Panc1 (cell line): ENCODE data around the gene HOXB7. TPM values are rescaled to one million over a fixed set of nuclear protein-coding genes. Genes with fewer than 3 reads are reported as not detected.

ENCODE experiments used
- ATAC-seq: fragments of 200-7000 bp; cut with Tn5 transposase; 2 replicates; pipeline ENCODE4 v1.9.1; 2020; ENCODE audit warnings: mild to moderate bottlenecking, moderate library complexity
- BruUV-seq: library from RNA; stranded (reverse); fragments of 400-500 nt; replicated peaks from 2 replicates; lab custom pipeline; 2021; lab: Mats Ljungman, UMichigan
- CTCF ChIA-PET: fragments of 300-600 bp; sonication (Branson Sonifier 250); formaldehyde crosslinking; loops from one replicate; lab custom pipeline; 2022; ENCODE audit warnings: antibody characterized with exemption; lab: Charles Lee
- POLR2A ChIA-PET: fragments of 300-600 bp; sonication (Branson Sonifier 250); formaldehyde crosslinking; loops from one replicate; lab custom pipeline; 2022; ENCODE audit warnings: antibody characterized with exemption; lab: Charles Lee
- DNase-seq: peaks from one replicate; pipeline ENCODE4 v3.0.0-alpha.2; 2010; ENCODE audit warnings: low read depth, low spot score
- H3K27ac ChIP-seq: 2 replicates; pipeline ENCODE4 v1.5.1; 2011; ENCODE audit warnings: mild to moderate bottlenecking, low read length, inconsistent platforms
- H3K27me3 ChIP-seq: fragments of 200-500 bp; sonication (Bioruptor generic); 2 replicates; pipeline ENCODE4 v1.6.0; 2014; ENCODE audit warnings: low read length, inconsistent platforms; ENCODE audit not compliant: control insufficient read depth, insufficient read depth
- H3K36me3 ChIP-seq: fragments of 200-500 bp; sonication (Bioruptor generic); 2 replicates; pipeline ENCODE4 v1.5.1; 2014; ENCODE audit warnings: inconsistent platforms, mild to moderate bottlenecking, low read length, moderate library complexity; ENCODE audit not compliant: control insufficient read depth, insufficient read depth
- H3K4me1 ChIP-seq: 2 replicates; pipeline ENCODE4 v1.5.1; 2011; ENCODE audit warnings: inconsistent platforms, mild to moderate bottlenecking, low read length, moderate library complexity; ENCODE audit not compliant: control insufficient read depth, insufficient read depth
- H3K4me3 ChIP-seq, 2 experiments: 2 replicates each; pipeline ENCODE4 v1.5.1; 2011 to 2012; ENCODE audit warnings: low read depth in 2 of 2, low read length in 2 of 2, mild to moderate bottlenecking in 2 of 2, inconsistent platforms in 1 of 2, moderate library complexity in 1 of 2
- H3K9me3 ChIP-seq: fragments of 200-500 bp; sonication (Bioruptor generic); 2 replicates; pipeline ENCODE4 v1.5.1; 2014; ENCODE audit warnings: low read depth, mild to moderate bottlenecking, inconsistent platforms, low read length, moderate library complexity; ENCODE audit not compliant: control insufficient read depth, insufficient read depth
- CTCF ChIP-seq: fragments of 450-650 bp; IDR thresholded peaks from 2 replicates; pipeline ENCODE4 v1.5.1; 2017; ENCODE audit warnings: mild to moderate bottlenecking
- POLR2AphosphoS5 ChIP-seq: IDR thresholded peaks from 2 replicates; pipeline ENCODE4 v1.6.1; 2012; ENCODE audit warnings: mild to moderate bottlenecking, low read depth, low read length, moderate library complexity
- REST ChIP-seq, 2 experiments: IDR thresholded peaks; 2 replicates each; pipeline ENCODE4 v1.6.1; 2011 to 2012; ENCODE audit warnings: low read depth in 2 of 2, control low read depth in 1 of 2, low read length in 1 of 2, mild to moderate bottlenecking in 1 of 2, moderate library complexity in 1 of 2; ENCODE audit not compliant: insufficient read depth in 1 of 2
- SIN3A ChIP-seq: IDR thresholded peaks from 2 replicates; pipeline ENCODE4 v1.6.1; 2012; ENCODE audit warnings: low read depth, mild to moderate bottlenecking, low read length, moderate library complexity, borderline replicate concordance; ENCODE audit not compliant: insufficient read depth
- TCF7L2 ChIP-seq: IDR thresholded peaks from 2 replicates; pipeline ENCODE4 v1.6.1; 2011; ENCODE audit warnings: mild to moderate bottlenecking, low read depth, low read length, inconsistent platforms
- in situ Hi-C: cut with HindIII; loops from 2 replicates; pipeline ENCODE4 v1.10.0; 2016; ENCODE audit warnings: low sequenced_read_pairs, low pct_unique_long_range_greater_than_20kb
- intact Hi-C: fragments of 100-400 bp; cut with micrococcal nuclease; formaldehyde crosslinking; loops from one replicate; pipeline ENCODE4 v1.10.0; 2022; ENCODE audit not compliant: unreplicated experiment
- total RNA-seq: library from RNA; stranded (reverse); gene quantifications from one replicate; pipeline ENCODE4 v1.2.1, GENCODE V29; 2021; ENCODE audit not compliant: unreplicated experiment

HOXB7 gene
- total RNA-seq, 1 experiment from 2014 or later: 44.0 TPM

- no TSS peak for BruUV-seq
- no peak overlapping the region for H3K27ac ChIP-seq
- no peaks in the 10 kb centered on the region for H3K27me3 ChIP-seq
- in situ Hi-C loops (no loop called here), intact Hi-C loops (no loop called here)
- no peak for TF ChIP-seq TCF7L2
- no peak for TF ChIP-seq SIN3A
- TF ChIP-seq REST (IDR thresholded peaks at IDR 0.05; ENCODE audit: insufficient read depth in 1 of 2, low read depth in 2 of 2, low read length in 1 of 2): no peak
- no peak for TF ChIP-seq POLR2AphosphoS5
- no peak for TF ChIP-seq CTCF
- peaks cover 34% of the 10 kb centered on the region for H3K4me1 ChIP-seq
- ATAC-seq: no peak
- no peaks in the 10 kb centered on the region for H3K9me3 ChIP-seq
- H3K36me3 ChIP-seq: peaks cover 10% of the 10 kb centered on the region; the same call in 1 of the 2 replicates
- no peak for DNase-seq
- H3K4me3 ChIP-seq: no peak overlapping the region
- POLR2A ChIA-PET: no interaction called here
- CTCF ChIA-PET: no interaction called here
Measured at GRCh38 chr17:48630925-48631692, 20.3 kb upstream of the HOXB7 start.

GRCh38 chr17:48630009-48630924 lies 19.4 kb upstream of the HOXB7 start:
- no peak for ATAC-seq
- CTCF ChIA-PET: no interaction called here
- no TSS peak for BruUV-seq

More at GRCh38 chr17:48630009-48630924, 19.4 kb upstream of the HOXB7 start:
- H3K36me3 ChIP-seq: 0 out of 2 replicates have a peak, but pooled peaks cover 4% of the 10 kb centered on the region
- H3K27me3 ChIP-seq: no peaks in the 10 kb centered on the region
- POLR2A ChIA-PET: no interaction called here
- peaks cover 34% of the 10 kb centered on the region for H3K4me1 ChIP-seq
- no peaks in the 10 kb centered on the region for H3K9me3 ChIP-seq
- intact Hi-C loops (no loop called here), in situ Hi-C loops (no loop called here)
- TF ChIP-seq TCF7L2: no peak
- no peak for TF ChIP-seq SIN3A
- TF ChIP-seq POLR2AphosphoS5: no peak; the same call in 1 of the 2 replicates
- TF ChIP-seq CTCF: no peak
- no peak for TF ChIP-seq REST (IDR thresholded peaks at IDR 0.05; ENCODE audit: insufficient read depth in 1 of 2, low read depth in 2 of 2, low read length in 1 of 2)
- H3K4me3 ChIP-seq: no peak overlapping the region
- no peak overlapping the region for H3K27ac ChIP-seq
- DNase-seq: no peak
